ENCODE results near the gene INSYN1. TPM values are rescaled to one million over a fixed set of nuclear protein-coding genes. Genes with fewer than 3 reads are reported as not detected.

Gene INSYN1
- total RNA-seq, 1 experiment from 2014 or later: not detected

DNA sequence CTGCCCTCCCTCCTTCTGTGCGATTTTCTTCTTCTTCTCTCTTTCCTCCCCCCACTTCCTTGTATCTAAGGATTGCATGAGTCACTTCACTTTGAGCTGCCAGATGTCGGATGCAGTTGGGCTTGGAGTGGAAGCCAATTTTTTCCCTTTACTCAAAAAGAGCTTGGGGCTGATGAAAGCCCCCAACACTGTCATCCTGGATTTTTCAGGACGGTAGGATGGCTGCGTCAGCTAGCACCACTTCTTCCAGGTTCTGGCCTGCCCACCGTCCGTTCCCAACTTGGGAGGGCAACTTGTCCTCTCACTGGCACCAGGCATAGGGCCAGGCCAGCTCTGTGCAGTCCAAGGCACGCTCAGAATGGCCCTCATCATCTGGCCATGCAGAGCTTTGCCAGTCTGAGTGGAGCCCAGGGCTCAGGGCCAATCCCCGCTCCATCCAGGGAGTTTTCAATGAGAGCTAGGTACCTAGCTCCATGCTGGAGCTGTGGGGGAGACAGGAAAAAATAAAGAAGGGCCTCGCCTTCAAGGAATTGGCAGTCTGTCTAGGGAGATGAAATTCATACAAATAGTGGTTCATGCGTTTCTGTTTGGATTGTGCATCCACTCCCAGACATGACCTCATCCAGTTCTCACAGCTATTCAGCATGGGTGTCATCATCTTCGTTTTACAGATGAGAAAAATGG lies 47.7 kb upstream of the INSYN1 start:
- H3K9ac ChIP-seq (ENCODE audit: low read length): no peak overlapping the region
- TF ChIP-seq, protein P1, sequence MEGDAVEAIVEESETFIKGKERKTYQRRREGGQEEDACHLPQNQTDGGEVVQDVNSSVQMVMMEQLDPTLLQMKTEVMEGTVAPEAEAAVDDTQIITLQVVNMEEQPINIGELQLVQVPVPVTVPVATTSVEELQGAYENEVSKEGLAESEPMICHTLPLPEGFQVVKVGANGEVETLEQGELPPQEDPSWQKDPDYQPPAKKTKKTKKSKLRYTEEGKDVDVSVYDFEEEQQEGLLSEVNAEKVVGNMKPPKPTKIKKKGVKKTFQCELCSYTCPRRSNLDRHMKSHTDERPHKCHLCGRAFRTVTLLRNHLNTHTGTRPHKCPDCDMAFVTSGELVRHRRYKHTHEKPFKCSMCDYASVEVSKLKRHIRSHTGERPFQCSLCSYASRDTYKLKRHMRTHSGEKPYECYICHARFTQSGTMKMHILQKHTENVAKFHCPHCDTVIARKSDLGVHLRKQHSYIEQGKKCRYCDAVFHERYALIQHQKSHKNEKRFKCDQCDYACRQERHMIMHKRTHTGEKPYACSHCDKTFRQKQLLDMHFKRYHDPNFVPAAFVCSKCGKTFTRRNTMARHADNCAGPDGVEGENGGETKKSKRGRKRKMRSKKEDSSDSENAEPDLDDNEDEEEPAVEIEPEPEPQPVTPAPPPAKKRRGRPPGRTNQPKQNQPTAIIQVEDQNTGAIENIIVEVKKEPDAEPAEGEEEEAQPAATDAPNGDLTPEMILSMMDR (conservative IDR thresholded peaks at IDR 0.05; ENCODE audit: low read depth, low read length): no peak
- TF ChIP-seq EZH2 (IDR thresholded peaks at IDR 0.05; ENCODE audit: low read length, unreplicated experiment) (no peak), EZH2phosphoT487 (IDR thresholded peaks at IDR 0.05; ENCODE audit: borderline replicate concordance, low read length) (no peak)
- peaks cover 15% of the 10 kb centered on the region for H3K4me1 ChIP-seq (ENCODE audit: insufficient read depth, low read length)
- ChIA-PET POLR2A (ENCODE audit: unreplicated experiment) (no interaction called here), CTCF (interaction anchor here (0.6 to 1.3 kb wide), 2 partner anchors 73 to 697 kb away, joined by 3 to 5 read pairs; partner anchors contain the start of gene TBC1D21)
- H3K79me2 ChIP-seq (ENCODE audit: low read length): no peaks in the 10 kb centered on the region
- no peaks in the 10 kb centered on the region for H3K9me3 ChIP-seq (ENCODE audit: low read length)
- H3K36me3 ChIP-seq (ENCODE audit: low read depth, low read length): no peaks in the 10 kb centered on the region
- intact Hi-C loops (cut with micrococcal nuclease): no loop called here
- ATAC-seq (peak; percentile 81), DNase-seq (peak; percentile 46)
- H2AFZ ChIP-seq (ENCODE audit: low read length): no peak overlapping the region
- H4K20me1 ChIP-seq (ENCODE audit: low read length): no peaks in the 10 kb centered on the region
- no peaks in the 10 kb centered on the region for H3F3A ChIP-seq (ENCODE audit: low read length, unreplicated experiment)
- H3K9me2 ChIP-seq (replicated peaks; ENCODE audit: low read length): no peaks in the 10 kb centered on the region
- H3K4me3 ChIP-seq (ENCODE audit: low read length): no peak overlapping the region
- no TSS peak for BruUV-seq (replicated peaks)
- H3K4me2 ChIP-seq (ENCODE audit: low read length): 0 out of 2 replicates have a peak overlapping the region, but pooled peaks have one; percentile 9
- H3K27me3 ChIP-seq (ENCODE audit: low read length): no peaks in the 10 kb centered on the region
- H3K27ac ChIP-seq (ENCODE audit: low read length): peak overlapping the region; percentile 19; the same call in 1 of the 2 replicates

DNA sequence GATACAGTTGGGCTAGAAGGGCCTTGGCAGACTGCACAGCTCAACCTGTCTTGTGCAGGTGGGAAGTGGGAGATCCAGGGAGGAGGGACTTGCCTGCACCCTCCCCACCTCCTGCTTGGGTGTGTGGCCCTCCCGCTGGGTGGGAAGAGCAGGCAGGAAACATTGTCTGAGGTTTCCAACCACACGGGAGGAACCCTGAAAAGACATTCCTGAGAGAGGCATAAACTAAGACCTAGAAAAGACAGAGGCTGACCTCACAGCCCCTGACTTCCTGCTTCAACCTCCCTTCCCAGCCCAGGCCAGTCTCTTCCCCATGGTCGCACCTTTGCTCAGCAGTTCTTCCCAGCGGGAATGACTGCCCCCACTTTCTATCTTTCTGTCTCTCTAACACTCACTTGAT lies 46.3 kb upstream of the INSYN1 start:
- H3K4me3 ChIP-seq (ENCODE audit: low read length): no peak overlapping the region
- H3K27ac ChIP-seq (ENCODE audit: low read length): no peak overlapping the region
- H3K9me3 ChIP-seq (ENCODE audit: low read length): no peaks in the 10 kb centered on the region
- intact Hi-C loops (cut with micrococcal nuclease): no loop called here
- no TSS peak for BruUV-seq (replicated peaks)
- no peaks in the 10 kb centered on the region for H3F3A ChIP-seq (ENCODE audit: low read length, unreplicated experiment)
- H3K9me2 ChIP-seq (replicated peaks; ENCODE audit: low read length): no peaks in the 10 kb centered on the region
- H4K20me1 ChIP-seq (ENCODE audit: low read length): no peaks in the 10 kb centered on the region
- TF ChIP-seq EZH2 (IDR thresholded peaks at IDR 0.05; ENCODE audit: low read length, unreplicated experiment) (no peak), EZH2phosphoT487 (IDR thresholded peaks at IDR 0.05; ENCODE audit: borderline replicate concordance, low read length) (no peak)
- TF ChIP-seq, protein P1 (conservative IDR thresholded peaks at IDR 0.05; ENCODE audit: low read depth, low read length): no peak
- H3K36me3 ChIP-seq (ENCODE audit: low read depth, low read length): no peaks in the 10 kb centered on the region
- H3K79me2 ChIP-seq (ENCODE audit: low read length): no peaks in the 10 kb centered on the region
- no peak overlapping the region for H3K9ac ChIP-seq (ENCODE audit: low read length)
- DNase-seq (no peak), ATAC-seq (no peak)
- POLR2A ChIA-PET (ENCODE audit: unreplicated experiment): no interaction called here
- peaks cover 15% of the 10 kb centered on the region for H3K4me1 ChIP-seq (ENCODE audit: insufficient read depth, low read length)
- no peak overlapping the region for H3K4me2 ChIP-seq (ENCODE audit: low read length)
- CTCF ChIA-PET: no interaction called here
- H3K27me3 ChIP-seq (ENCODE audit: low read length): no peaks in the 10 kb centered on the region
- H2AFZ ChIP-seq (ENCODE audit: low read length): no peak overlapping the region
